Caki2 (cell line): Measurements from ENCODE around the gene METRN. TPM values are rescaled to one million over a fixed set of nuclear protein-coding genes. Genes with fewer than 3 reads are reported as not detected.

Experiments
- DNase-seq: peaks from one replicate; pipeline ENCODE4 v3.0.0-alpha.2; 2015; ENCODE audit warnings: low read depth
- in situ Hi-C: cut with HindIII; loops from 2 replicates; pipeline ENCODE4 v1.10.0; 2016; ENCODE audit warnings: low sequenced_read_pairs, low pct_unique_long_range_greater_than_20kb, mixed read lengths
- total RNA-seq: library from RNA; depleted of rRNA; stranded (reverse); fragments of >200 nt; shearing (Covaris generic); gene quantifications from 2 replicates; pipeline ENCODE4 v1.2.3, GENCODE V29; 2014; ENCODE audit warnings: low replicate concordance

Gene METRN
- total RNA-seq, 1 experiment from 2014 or later: 1,492 TPM

GRCh38 chr16:727291-727977 lies 12.5 kb downstream of the METRN start:
- in situ Hi-C loops: no loop called here
- peak; percentile 50 for DNase-seq

GRCh38 chr16:728131-728889 lies 13.4 kb downstream of the METRN start:
- DNase-seq: peak; percentile 98
- in situ Hi-C loops: no loop called here

DNA sequence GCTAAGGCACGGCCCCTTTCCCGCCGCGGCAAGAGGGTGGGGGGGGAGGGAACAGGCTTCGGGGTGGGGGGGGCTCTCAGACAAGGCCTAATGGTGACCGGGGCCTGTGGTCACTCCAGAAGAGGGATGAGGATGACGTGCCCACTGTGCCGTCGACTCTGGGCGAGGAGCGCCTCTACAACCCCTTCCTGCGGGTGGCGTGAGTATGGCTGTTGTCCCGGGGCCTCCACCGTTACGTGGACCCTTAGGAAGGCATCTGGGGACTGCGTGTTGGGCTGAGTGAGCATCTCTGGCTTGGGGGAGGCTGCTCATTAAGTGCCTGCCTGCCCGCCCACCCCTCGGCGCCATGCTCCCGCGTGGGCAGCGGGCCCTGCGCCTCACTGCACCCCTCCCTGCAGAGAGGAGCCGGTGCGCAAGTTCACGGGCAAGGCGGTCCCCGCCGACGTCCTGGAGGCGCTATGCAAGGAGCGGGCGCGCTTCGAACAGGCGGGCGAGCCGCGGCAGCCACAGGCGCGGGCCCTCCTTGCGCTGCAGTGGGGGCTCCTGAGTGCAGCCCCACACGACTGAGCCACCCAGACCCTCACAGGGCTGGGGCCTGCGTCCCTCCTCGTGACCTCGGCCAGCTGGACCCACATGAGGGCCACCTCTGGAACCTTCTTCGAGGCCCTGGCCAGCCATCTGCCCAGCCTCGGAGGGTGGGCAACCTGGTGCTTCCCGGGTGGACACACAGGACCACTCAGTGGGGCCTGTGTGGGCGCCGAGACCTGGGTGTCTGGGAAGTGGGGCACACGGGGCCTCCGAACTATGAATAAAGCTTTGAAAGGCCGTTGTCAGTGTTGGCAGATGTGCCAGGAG lies 14.2 kb downstream of the METRN start:
- in situ Hi-C loops: no loop called here
- DNase-seq: no peak

DNA sequence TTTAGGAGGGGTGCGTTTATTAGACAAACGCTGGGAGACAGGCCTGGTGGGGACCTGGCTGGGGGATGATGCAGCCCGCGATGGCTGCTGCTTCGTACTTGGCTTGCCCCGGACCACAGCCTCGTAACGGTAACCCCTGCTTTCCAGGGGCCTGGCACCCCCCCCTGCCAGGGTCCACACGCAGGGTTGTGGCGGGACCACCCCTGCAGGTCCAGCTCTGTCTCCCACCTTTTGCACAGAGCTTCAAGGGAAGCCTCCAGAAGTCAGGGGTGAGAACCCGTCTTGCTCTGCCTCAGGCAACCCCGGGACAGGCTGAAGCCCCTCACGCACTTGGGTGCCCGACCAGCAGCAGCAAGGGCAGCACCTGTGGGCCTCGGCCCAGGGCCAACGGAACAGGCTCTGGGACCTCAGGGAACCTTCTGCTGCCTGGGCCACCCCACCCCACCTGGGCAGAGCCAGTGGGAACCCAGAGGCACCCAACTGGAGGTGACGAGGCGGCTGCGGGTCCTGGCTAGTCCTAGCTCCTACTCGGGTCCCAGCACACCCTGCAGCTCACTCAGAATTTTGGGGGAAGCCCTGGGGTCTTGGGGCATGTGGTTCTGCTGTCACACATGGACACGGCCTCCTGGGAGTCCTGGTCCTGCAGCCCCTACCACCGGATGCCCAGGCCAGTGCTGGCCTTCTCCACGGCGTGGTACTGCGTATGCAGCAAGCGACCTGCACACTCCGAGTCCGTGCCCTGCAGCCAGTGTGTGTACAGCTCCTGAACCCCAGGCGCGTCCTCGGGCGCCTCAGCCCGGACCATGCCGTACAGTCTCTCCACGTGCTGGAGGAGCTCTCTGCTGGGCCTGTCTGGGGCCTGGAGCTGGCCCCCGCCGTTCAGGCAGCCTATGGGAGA lies 15.1 kb downstream of the METRN start:
- in situ Hi-C loops: no loop called here
- DNase-seq: no peak

- no peak for DNase-seq
- in situ Hi-C loops: no loop called here
Observed at GRCh38 chr16:730666-731509, 16.0 kb downstream of the METRN start.

DNA sequence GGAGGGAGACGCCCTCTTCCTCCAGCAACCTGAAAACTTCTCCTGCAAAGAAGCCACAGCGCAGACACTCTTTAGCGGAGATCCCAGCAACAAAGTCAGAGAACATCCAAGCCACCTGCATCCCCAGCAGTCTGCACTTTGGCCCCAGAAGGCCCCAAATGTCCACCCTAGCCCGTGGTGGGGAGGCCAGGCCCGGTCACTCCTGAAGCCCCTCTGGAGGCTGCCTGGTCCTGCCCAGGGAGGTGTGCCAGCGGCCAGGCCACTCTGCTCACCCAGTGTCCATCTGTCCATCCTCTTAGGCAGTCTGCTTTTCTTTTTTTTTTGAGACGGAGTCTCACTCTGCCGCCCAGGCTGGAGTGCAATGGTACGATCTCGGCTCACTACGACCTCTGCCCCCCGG lies 17.4 kb downstream of the METRN start:
- DNase-seq: no peak
- in situ Hi-C loops: no loop called here

DNA sequence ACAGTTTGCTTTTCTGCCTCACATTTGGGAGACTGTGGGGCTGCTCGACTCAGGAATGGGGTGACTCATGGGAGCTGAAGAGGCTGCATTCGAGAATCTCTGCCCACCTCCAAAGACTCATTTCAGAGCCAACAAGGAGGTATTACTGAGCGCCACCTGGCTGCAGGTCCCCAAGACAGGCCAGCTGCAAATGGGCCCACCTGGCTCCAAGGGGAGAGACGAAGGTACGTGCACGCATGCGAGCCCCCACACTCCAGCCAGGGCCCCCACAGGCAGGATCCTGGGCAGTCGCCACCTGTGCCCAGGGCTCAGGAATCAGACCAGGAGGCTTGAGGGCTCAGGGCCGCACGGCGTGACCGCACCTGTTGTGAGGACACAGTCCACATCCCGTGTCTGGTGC lies 18.0 kb downstream of the METRN start:
- no peak for DNase-seq
- in situ Hi-C loops: no loop called here

- DNase-seq: no peak
Observed at GRCh38 chr16:733382-734207, 18.7 kb downstream of the METRN start.

DNA sequence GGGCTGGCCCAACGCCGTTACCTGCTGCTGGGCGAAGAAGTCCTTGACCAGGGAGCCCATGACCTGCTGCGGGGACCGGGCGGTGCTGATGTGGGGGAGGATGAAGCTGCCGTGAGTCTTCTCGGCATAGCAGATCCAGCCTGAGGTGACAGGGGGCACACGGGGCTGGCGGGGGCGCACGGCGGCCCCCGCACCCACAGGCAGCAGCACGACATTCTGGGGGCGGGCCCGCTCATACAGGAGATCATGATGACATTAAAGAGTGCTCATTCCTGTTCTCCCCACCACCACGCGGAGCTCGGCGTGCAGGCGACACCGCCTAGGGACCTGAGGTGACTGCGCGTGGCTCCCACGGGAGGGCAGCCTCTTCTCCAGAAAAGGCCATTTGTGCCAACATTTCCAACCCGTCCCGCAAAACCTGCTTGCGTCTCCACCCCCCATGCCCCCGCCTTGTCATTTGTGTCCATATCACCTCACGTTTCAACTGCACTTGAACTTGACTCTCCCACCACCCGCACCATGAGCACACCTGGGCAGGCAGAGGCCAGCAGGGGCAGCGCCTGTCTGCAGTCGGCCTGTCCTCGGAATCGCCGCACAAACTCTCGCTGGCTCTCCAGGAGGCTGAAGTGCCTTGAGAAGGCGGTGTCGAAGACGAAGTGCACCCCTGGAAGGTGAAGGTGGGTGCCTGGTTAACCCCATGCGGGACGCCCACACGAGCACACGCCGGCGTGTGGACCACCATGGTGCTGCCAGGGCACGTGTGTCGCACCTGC lies 19.5 kb downstream of the METRN start:
- in situ Hi-C loops: no loop called here
- no peak for DNase-seq

More at GRCh38 chr16:733382-734207, 18.7 kb downstream of the METRN start:
- in situ Hi-C loops: no loop called here

GRCh38 chr16:734981-735881 lies 20.3 kb downstream of the METRN start:
- in situ Hi-C loops: no loop called here
- DNase-seq: no peak

DNA sequence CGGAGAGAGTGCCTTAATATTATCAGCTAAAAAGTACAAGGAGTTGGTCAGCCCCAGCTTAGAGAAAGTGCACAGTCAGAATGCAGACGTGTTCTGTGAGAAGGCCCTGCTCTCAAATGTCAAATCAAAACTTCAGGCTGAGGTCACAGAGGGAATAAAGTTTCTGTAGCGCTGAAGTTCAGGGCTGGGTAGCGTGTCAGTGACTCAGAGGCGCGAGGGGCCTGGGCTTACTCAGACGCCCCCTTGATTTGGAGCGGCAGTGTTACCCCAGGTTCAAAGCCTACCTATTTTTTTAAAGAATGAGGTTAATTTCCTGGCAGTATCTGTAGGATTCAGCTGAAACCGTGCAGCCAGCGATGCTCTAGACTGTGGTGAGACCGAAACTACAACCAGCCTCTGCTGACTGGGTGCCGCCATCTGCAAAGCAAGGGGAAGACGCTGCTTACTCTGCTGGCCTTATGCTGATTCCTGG lies 21.1 kb downstream of the METRN start:
- no peak for DNase-seq
- in situ Hi-C loops: no loop called here

DNA sequence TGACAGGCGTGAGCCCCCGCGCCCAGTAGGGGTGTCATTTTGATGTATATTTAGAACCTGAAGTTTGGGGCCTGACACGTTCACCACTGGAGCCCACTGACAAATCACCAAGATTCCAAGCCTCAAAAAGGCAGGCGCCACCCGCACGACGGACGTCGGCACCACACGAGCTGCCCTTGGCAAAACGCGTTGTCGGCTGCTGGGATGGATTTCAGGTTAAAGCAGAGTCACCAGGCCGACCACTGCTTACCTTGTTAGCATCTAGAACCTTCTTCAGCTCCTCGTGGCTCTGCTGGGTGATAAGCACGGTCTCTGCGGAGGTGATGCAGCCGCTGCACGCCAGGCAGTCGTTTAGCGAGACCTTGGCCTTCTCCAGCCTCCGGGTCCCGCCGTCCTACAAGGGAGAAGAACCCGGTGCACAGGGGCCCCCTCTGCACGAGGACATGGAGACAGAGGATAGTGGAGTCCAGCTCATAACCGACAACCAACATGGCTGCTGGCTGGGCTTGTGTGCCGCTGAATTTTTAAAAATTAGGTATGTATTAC lies 22.1 kb downstream of the METRN start:
- in situ Hi-C loops: no loop called here
- no peak for DNase-seq

DNA sequence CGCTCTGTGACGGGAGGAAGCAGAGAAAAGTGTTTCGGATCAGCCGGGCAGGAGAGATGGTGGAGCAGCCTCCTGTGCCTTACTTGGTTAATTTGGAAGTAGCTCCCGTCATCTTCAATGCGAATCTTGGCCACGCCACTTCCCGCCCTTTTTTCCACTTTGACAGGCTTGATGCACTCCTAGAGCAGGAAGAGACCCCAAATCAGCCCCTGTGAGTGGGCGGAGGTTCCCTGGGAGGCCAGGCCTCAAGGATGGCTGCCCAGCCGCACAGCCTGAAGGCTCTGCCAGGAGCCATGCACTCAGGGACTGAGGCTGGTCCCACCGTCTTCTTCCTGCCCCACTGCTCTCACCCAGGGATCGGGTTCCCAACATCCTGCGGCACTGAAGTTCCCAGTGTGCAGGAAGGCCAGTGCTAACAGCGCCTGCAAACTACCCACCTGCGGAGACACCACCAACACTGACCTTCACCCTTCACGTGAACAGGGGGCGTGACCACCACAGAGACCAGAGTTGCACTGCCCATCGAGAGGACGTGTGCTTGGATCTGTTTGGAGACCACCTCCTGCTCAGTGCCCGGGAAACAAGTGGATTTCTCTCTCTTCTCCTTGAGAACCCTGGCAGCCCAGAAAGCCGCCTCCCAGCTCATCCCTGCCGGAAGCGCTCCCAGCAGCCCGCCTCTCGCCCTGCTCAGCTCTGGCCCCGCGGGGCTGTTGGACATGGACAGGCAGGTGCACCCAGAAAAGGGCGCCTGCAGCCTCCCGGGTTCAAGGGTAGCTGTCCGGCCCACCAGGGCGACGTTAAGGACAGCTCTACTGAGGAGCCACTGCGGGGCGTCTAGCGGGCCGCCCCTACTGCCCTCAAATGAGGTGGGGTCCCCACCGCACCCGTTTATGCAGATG lies 24.9 kb downstream of the METRN start:
- in situ Hi-C loops: no loop called here
- no peak for DNase-seq

DNA sequence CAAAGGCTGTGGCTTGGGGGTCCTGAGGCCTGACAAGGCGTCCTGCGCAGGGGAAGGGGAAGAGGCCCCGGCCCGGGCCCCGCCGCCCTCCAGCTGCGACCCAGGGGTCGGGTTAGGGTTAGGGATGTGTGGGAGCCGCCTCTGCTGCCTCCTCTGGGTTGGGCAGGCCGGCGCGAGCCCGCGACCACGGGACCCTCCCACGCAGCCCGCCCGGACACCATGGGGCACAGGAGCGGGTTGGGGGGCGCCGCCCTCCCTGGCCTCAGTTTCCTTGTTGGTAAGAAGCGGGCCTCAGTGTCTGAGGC lies 25.5 kb downstream of the METRN start:
- no peak for DNase-seq
- in situ Hi-C loops: no loop called here
